GM21737 (cell line): ENCODE results near the gene TBX15.

Source experiments
- ATAC-seq: cut with Tn5 transposase; IDR thresholded peaks from one replicate; pipeline ENCODE4 v1.9.1; 2021; ENCODE audit warnings: mild to moderate bottlenecking, moderate library complexity; ENCODE audit not compliant: unreplicated experiment

TBX15 gene

DNA sequence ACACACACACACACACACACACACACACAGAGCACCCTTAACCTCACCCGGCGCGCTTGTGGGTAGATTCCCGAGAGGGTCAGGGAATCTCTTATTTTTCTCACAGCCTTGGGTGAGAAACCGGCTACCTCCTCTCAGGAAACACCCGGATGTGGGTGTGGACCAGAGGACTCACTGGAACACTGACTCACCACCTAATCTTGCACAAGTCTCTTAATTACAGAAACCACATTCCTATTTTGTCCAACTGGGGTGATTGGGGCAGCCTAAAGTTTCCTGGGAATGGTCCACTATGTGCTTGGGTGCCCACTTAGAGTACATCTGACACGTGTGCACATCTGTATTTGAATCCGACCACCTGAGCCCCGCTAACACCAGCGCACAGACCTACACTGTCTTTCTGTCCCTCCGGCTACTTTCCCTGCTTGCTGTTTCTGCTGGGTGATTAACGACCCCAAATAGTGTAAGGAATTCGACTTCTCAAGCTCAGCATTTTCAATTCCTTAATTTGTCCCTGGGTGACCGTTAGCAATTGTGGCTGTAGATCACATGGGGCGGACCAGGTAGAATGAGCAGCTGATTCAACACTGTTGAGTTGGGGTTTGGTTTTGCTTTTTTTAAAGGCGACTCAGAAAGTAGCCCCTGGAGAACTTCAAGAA lies 14.0 kb upstream of the TBX15 start:
- no peak for ATAC-seq

DNA sequence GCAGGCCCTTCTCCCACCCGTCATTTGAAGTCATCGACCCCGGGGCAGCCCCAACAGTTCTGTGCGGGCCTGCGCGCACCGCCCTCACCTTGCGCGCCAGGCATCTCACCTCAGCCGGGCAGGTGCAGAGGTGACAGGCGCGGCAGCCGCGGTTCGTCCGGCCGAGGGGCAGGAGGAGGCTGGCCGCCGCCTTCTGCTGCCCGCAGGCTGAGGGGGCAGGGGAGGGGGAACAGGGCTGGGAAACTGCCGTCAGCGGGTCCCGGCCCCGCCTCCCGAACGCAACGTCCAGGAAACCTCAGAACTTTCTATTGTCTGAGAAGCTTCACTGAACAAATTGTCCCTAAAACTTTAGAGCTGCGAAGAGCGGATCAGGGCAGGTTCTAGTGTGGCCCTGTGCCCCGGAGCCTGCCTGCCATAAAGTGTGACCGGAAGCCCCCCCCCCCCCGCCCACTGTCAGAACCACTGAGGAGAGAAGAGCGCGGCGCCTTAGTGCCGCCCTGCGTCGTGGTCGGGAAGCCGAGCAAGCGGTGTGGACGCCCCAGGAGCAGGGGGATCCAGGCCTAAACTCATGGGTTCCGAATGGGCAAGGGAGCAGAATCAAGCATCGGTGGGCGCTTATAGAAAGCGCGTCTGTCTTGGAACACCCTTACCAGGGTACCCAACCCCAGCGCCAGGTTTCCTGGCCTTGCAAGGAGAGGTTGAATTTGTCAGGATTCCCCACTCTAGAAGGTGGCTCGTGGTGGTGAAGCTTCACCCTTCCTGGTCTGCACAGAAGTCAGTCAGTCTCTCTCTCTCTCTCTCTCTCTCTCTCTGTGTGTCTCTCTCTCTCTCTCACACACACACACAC lies 13.3 kb upstream of the TBX15 start:
- no peak for ATAC-seq

DNA sequence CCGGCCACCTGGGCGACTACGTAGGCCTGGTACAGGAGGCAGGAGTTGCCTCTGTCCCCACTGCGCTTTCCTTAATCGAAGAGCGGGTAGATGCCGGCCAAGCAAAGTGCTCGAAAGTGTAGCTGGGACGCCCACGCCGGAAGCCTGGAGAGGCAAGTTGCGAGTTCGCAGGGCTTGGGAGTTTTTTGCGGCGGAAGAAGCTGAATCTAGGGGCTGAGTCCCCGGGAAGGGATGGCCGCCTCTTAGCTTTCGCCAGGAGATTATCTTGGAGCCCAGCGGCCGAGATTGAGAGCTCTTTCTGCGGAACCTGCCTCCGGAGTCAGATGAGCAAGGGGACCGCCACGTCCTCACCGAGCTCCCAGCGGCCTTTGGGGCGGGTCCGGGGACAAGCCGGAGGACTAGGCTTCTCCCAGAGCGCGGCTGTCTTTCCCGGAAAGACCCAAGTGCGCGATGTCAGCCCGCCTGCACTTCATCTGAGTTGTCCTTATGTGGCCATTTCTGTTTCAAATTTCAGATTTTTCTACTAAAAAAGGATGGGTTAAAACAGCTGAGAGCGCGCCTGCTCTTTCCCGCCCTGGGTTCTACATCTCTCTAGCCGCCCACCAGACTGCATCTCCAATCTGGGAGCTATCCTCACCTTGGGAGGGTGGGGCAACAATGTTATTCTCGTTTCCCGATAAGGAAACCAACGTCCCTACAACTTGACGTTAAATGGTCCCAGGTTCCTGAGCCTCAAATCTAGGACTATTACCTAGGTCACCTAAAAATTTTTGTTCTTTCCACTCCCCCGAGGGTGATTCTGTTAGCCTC lies 12.4 kb upstream of the TBX15 start:
- no peak for ATAC-seq

DNA sequence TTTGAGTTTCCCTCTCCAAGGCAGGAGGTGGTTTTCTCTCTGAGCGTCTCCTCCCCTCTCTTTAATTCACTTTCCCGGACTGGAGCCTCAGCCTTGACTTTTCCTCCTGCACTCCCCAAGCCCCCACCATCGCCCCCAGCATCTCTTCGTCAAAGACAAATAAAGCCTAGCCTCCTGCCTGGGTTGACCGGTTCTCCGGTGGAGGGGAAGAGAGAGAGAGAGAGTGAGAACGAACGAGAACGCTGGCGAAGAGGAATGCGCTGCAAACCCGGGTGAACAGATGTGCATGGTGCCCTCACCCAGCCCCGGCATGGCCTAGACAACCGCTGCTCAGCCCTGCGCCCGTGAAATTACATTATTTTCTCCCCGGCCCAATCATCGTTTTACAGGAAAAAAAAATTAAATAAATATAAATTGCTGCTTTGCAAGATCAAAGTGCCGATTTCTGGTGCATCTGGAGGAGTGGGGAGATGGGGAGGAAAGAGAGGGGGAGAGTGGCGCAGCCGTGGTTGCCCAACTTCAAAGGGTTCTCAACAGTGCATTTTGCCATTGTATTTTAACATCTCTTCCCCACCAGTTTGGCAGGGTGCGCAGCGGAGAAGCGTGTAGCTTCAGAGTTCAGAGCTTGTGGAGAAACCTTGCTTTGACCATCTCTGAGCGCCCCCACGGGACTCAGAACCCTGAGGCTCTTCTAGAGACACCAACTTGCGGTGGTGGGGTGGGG lies 11.4 kb upstream of the TBX15 start:
- no peak for ATAC-seq

DNA sequence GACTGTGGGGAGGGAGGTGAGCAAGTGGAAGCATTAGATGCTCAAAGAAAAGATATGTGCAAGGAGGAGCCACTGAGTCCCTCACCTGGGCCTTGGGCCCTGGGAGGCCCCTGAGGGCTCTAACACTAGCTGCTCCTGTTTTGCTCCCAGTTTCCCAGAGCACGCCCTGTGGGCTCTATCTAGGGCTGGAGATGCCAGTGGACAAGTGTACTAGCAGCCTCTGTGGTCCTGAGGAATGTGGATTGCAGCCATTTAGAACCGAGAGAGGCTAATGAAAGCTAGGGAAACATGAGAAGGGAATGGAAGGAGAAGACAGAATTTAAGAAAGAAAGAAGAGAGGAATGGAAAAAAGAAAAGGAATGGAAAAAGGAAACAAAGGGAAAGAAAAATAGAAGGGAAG lies 10.0 kb upstream of the TBX15 start:
- ATAC-seq: no peak

DNA sequence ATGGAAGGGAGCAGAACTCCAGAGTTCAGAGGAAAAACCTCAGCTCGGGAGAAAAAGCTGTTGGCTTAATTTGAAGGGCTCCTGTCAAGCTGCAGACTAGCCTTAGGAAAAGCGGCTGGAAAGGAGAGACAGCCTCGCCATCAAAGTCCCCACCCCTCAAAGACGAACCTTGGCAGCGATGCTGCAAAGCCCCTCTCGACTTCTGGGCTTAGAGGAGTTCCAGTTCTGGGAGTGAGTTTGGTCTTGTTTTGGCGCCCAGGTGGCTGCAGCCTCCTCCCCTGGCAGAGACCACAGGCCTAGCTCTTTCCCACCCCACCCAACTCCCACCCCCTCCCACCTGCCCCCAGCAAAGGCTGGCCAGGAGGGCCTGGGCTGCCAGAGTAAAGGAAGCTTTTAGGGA lies 9.1 kb upstream of the TBX15 start:
- ATAC-seq: no peak

DNA sequence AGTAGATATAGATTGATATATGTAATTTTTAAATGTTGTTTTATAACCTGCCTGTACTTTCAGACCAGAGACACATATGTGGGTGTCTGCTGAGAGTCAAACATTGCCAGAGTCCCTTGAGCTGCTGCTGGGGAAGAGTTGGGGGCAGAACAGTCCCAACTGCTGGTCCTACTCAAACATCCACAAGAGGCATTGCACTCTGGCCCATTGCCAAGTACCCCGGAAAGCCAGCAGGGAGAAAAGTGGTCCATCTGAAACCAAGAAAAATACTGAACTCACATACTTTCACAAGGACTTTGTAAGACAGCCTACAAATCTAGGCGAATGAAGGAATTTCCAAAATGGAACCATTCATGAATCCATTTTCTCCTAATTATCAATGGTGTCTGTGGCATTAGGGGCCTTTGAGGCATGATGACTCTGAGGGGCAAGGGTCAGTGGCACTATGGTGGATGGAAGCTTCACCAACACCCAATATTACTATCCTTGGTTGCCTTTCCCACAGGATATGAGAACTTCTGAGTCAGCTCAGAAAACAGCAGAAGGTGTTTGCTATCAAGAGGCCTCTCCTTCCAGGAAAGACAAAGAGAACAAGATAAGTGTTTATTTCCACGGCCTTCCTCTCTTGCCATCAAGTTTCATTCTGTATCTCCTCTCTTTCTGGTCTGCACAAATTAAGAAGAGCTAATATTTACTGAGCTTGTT lies 7.3 kb upstream of the TBX15 start:
- no peak for ATAC-seq

DNA sequence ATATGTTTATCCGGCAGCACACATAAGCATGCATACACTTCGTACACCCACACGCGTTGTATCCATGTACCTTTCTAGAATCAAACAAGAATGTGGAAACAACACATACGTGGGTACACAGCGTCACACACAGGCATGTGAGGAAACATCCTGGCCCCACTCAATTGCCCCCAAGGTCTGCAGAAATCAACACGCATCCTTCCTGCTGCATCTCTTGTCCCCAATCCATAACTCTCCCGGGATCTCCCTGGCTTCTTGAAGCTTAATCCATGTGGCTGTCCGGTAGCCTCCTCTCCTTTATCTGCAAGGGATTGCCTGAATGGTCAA lies 5.5 kb upstream of the TBX15 start:
- no peak for ATAC-seq

DNA sequence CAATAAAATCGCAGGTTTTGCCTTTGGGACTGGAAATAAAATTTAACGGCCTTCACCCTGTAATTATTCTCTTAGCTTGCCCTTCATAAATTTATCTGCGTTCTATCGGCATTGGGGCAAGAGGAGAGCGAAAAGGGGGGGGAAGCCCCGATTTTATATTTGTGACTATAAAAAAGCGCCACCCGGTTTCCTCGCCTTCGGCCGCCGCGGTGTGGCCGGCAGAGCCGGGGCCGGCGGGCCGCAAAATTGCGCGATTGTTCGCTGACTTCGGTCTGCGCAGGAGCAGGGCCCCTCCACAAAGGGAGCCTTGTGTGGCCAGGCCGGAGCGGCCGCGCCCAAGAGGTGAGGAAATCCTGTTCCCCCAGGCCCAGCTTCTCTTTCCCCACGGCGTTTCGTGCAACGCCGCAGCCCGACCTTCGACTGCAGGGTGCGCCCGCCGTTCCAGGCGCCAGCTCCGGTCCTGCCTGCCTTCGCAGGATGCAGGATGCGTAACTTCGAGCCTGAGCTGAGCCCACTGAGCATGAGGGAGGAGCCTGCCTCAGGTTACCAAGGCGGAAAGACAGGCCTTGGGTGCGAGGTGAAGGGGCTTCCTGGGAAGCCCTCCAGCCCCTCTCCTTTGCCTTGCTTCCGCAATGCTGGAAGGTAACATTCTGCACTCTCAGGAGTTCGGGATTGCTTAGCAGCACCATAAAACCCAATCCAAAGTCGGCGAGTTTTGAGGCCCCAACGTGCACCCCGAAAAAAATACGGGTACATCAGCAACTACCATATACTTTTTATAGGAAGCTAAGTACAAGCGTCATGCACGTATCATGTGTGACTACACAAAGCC lies 4.9 kb upstream of the TBX15 start:
- no peak for ATAC-seq

DNA sequence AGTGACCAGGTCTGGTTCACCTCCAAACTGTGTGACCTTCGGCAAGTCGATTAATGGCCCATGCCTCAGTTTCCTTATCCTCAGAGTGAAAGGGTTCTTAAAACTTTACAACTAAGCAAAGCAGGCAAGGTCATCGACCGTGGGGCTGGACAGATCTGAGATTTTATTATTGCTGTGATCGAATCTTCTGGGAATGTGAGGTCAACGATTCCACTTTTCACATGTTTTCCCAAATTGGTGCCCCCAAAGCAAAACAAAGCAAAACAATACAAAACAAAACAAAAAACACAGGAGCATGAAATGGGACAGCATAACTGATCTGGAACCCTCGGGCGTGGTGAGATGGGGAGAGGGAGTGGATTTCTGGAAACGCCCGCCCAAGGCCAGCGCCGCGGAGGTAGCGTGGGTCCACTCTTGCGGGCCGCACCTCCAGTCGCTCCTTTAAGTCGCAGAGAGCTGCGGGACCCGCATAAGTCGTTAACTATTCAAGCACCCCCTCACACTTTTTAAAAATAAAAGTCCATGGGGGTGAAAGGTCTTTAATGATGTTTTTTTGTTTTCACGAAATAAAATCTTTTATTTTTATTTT lies 4.2 kb upstream of the TBX15 start:
- ATAC-seq: no peak

DNA sequence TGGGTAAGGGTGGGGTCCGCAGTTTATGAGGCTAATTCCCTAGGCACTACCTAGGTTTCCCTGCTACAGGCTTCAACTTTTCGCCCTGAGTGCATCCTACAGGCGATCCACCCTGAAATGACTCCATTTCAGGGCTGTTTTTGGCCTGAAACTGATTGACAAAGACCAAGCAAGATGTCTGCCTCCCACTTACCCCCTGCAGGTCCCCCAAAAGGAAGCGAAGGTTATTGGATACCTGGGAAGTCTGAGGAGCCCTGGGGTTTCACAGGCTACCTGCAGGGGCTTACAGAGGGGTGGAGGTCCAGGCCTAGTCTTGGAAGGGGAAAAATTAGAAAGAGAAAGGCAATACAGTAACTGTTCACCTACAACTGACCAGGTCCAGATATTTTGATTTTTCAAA lies 3.3 kb upstream of the TBX15 start:
- no peak for ATAC-seq

DNA sequence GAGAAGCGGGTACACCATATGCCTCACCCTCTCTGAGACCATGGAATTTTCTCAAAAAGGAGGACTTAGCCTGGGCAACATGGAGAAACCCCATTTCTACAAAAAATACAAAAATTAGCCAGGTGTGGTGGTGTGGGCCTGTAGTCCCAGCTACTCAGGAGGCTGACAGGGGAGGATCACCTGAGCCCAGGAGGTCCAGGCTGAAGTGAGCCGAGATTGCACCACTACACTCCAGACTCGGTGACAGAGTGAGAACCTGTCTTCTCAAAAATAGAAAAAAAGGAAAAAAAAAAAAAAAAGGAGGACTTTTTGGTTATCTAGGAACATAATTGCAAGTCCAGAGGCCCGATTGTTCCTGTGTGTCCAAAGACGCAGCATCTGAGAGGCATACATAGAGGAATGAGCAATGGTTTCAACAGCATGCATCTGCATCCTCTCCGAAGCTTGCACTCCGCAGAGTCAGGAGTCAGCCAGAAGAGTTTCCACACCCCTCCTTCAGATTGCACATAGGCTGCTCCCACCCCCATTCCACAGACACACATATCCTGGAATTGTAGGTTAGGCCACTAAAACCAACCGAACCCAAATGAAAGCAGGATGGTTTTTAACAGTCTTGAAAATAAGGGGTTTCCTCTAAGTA lies 2.5 kb upstream of the TBX15 start:
- ATAC-seq: no peak

DNA sequence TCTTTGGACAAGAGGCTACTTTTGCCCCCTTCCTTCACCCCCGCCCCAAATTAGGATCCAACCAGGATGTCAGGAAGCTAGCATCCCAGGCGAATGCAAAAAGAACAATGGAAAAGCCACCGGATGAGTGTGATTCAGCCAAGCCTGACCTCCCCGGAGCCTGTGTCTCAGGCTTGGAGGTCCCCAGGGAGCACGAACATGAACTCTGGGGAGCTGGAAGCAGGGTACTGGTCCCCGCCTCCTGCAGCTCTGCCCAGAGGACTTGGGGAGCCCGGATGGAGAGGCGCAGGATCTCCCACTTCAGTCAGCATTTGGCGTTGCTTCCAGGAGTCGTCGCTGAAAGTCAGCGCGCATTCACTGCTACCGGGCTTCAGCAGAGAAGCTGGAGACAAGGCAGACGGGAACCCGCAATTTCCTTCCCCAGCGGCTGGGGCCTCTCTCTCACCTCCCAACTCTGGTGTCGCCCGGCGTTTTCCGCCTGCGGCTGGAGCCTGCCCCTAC lies 1.8 kb upstream of the TBX15 start:
- ATAC-seq: no peak

DNA sequence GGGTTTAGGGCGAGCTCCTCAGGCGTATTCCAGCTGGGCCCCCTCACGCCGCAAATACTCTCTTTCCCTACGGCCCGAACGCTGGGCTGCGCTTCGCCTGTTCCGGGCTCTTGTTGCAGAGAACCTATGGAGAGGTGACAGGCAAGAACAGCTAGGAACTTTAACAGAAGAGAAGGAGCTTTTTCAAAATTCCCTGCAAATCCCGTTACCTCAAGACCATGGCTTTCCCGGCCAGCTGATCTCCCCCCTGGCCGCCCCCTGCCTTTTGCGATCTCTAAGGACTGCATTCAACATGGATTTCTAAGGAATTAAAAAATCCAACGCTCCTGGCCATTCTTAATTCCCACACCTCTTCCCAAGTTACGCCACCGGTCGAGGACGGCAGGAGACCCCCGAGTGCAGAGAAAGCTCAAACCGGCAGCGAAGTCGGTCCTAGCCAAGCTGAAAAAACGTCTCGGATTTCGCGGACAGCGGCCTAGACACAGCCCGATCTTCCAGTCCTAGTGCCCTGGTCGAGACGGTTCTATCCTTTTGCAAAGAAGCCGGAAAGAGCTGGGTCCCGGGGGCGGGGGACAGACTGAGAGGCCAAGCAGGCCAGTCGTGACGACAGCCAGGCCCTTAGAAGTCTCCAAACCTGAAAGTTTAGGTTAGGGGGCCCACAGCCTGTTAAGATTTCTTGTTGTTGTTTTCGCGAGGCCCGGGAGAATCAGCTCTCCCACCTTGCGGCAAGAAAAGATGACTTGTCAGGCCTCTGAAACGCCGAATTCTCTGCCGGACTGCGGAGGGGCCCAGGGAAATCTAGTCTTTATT lies 1.1 kb upstream of the TBX15 start:
- ATAC-seq: no peak

DNA sequence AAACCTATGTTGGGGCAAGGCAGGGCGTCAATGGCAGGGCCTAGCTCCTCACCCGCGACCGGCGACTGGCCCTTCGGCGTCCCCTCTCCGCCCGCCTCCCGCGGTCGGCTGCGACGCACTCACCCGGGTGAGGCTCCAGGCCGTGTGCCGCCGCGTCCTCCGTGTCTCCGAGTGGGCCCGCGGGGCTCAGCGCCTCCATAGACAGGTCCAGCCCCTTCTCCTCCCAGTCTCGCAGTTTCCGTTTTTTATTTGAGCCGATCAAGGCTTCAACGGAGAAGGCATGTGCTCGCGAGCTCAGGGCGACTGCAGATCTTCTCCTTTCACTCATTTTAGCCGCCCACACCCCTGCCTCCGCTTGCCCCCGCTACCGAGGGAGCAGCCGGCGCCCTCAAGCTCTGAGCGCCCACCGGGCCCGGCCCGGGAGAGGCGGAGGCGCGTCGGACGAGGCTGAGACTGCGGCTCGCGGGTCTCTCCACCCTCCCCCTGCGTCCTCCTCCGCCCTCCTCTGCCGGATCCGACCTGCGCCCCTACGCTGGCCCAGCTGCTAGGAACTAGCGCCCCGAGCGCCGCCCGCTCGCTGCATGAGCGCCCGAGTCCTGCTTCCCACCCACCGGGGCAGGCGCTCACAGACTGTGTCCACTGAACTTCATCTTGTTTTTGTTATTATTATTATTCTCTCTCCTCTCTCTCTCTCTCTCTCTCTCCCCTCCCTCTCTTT lies 516 bp downstream of the TBX15 start:
- ATAC-seq: no peak

DNA sequence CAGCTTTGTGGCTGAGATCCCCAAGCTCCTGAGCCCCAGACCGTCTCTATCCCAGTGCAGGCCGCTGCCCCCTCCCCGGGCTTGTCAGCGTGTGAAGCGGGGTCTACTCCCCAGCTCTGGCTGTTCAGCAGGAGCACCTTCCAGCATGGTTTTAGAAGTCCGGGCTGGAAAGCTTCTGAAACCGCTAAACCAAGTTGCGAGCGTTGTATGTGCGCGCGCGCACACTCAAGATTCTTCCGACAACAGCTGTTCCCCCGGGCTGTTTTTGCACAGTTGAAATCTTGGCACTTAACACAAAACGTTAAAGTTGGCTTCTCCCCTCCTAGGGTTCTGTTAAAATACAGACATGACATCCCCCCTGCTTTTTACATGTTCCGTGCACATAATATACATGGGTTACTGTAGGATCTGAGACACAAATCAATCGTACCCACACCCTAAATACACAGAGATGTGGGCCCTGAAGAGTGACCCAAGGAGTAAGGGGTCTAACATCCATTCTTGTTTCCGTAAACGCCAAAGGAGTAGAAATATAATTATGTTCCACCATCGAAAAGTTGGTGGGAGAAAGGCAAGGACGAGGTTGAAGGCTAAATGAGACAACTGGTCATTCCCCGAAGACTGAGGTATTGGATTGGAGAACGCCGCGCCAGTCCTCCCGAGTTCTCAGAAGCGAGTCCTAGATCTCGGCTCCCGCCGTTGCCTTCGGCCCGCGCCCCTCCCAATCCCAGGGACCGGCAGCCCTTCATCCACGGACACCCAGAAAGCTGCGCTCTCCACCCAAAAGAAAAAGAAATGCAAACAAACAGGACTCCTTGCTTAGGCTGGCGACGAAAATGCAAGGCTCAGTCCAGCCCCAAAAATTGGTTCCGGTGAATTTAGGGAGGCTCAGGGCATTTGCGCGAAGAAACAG lies 1.3 kb downstream of the TBX15 start:
- no peak for ATAC-seq
